Measurements from ENCODE around the gene BCOR.

DNA sequence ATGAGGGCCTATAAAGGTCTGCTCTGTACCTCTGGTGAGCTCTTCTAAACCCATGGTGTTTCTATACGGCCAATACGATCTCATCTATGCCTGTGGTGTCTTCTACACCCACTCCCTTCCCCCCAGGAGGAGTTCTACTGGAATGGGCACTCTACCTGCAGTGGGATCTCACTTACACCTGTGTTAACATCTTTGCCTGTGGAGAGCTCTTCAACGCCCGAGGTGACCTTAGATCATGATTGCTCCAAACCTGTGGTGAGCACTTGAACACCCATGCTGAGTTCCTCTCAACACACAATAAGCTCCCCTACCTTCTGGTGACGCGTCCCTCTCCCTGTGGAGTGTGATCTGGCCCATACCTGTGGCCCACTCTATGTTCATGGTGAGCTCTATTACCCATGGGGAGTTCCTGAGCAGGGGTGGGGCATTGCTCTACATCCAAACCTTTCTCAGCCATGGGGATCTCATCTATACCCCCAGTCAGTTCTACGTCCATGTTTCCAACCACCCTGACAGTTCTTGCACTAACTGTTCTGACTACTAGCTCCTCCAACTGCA is 48.6 kb downstream of the BCOR start:
- TF ChIP-seq CTCF (conservative IDR thresholded peaks at IDR 0.05; ENCODE audit: low read depth, low read length) (no peak), EZH2 (IDR thresholded peaks at IDR 0.05; ENCODE audit: borderline replicate concordance, low read depth, low read length, poor library complexity, severe bottlenecking) (no peak)
